Measurements from ENCODE around the gene TMEM266.

GRCh38 chr15:76177491-76178040 is 117.8 kb downstream of the TMEM266 start:
- TF ChIP-seq EP300 (IDR thresholded peaks at IDR 0.05) = no peak
- no peak for TF ChIP-seq CTCF (IDR thresholded peaks at IDR 0.05)
- no peak for TF ChIP-seq POLR2A (IDR thresholded peaks at IDR 0.05)

All from sigmoid colon (tissue), 4 donors.